ENCODE data around the gene SMARCD2. TPM values are rescaled to one million over a fixed set of nuclear protein-coding genes. Genes with fewer than 3 reads are reported as not detected.
A peak's percentile ranks its signal among the peaks of the same experiment; 100 is the strongest.

SMARCD2 gene
- polyA plus RNA-seq, 1 experiment: 48.8 TPM

- H3K27ac ChIP-seq (ENCODE audit: low read depth, low read length): no peak overlapping the region
- no peak for TF ChIP-seq CTCF (IDR thresholded peaks at IDR 0.05; ENCODE audit: low read depth, low read length)
- DNase-seq (ENCODE audit: low read depth, low spot score): no peak
- ChIA-PET POLR2A (interaction anchor here (1.2 kb wide), 1 partner anchor 64 kb away, joined by 4 read pairs; the partner anchor contains the start of genes CCDC47 and DDX42), CTCF (no interaction called here)
- H3K4me3 ChIP-seq (ENCODE audit: low read depth, low read length): no peak overlapping the region
- H3K27me3 ChIP-seq (ENCODE audit: control insufficient read depth, insufficient read depth, low read length): no peaks in the 10 kb centered on the region
- no peaks in the 10 kb centered on the region; the same call in 1 of the 2 replicates for H3K9me3 ChIP-seq (ENCODE audit: control insufficient read depth, insufficient read depth, low read length)
Observed at GRCh38 chr17:63837480-63837879, 5.0 kb downstream of the SMARCD2 start.

- ChIA-PET POLR2A (no interaction called here), CTCF (no interaction called here)
- no peak for DNase-seq (ENCODE audit: low read depth, low spot score)
- H3K27me3 ChIP-seq (ENCODE audit: control insufficient read depth, insufficient read depth, low read length): no peaks in the 10 kb centered on the region
- H3K4me3 ChIP-seq (ENCODE audit: low read depth, low read length): no peak overlapping the region
- TF ChIP-seq CTCF (IDR thresholded peaks at IDR 0.05; ENCODE audit: low read depth, low read length): no peak
- H3K9me3 ChIP-seq (ENCODE audit: control insufficient read depth, insufficient read depth, low read length): no peaks in the 10 kb centered on the region; the same call in 1 of the 2 replicates
- no peak overlapping the region for H3K27ac ChIP-seq (ENCODE audit: low read depth, low read length)
Observed at GRCh38 chr17:63836811-63837210, 5.7 kb downstream of the SMARCD2 start.

GRCh38 chr17:63835167-63835720 is 7.2 kb downstream of the SMARCD2 start:
- ChIA-PET CTCF (interaction anchor here (0.6 to 1.5 kb wide), 7 partner anchors 9 to 160 kb away, joined by 3 to 11 read pairs (median 3); no protein-coding TSS in a partner anchor), POLR2A (interaction anchor here (0.7 kb wide), 1 partner anchor 48 kb away, joined by 3 read pairs; no protein-coding TSS in a partner anchor)
- Histone ChIP-seq H3K9me3 (ENCODE audit: control insufficient read depth, insufficient read depth, low read length) (no peaks in the 10 kb centered on the region), H3K27ac (ENCODE audit: low read depth, low read length) (no peak overlapping the region), H3K27me3 (ENCODE audit: control insufficient read depth, insufficient read depth, low read length) (no peaks in the 10 kb centered on the region), H3K4me3 (ENCODE audit: low read depth, low read length) (no peak overlapping the region)
- no peak for DNase-seq (ENCODE audit: low read depth, low spot score)
- TF ChIP-seq CTCF (IDR thresholded peaks at IDR 0.05; ENCODE audit: low read depth, low read length): no peak

GRCh38 chr17:63834431-63835166 is 7.9 kb downstream of the SMARCD2 start:
- CTCF ChIA-PET: interaction anchor here (0.6 to 1.5 kb wide), 12 partner anchors 9 to 160 kb away, joined by 3 to 11 read pairs (median 3); no protein-coding TSS in a partner anchor
- no peaks in the 10 kb centered on the region for H3K27me3 ChIP-seq (ENCODE audit: control insufficient read depth, insufficient read depth, low read length)
- H3K4me3 ChIP-seq (ENCODE audit: low read depth, low read length): no peak overlapping the region
- H3K27ac ChIP-seq (ENCODE audit: low read depth, low read length): no peak overlapping the region
- DNase-seq (ENCODE audit: low read depth, low spot score): peak; percentile 48
- peak; percentile 65 for TF ChIP-seq CTCF (IDR thresholded peaks at IDR 0.05; ENCODE audit: low read depth, low read length)
- H3K9me3 ChIP-seq (ENCODE audit: control insufficient read depth, insufficient read depth, low read length): no peaks in the 10 kb centered on the region
- POLR2A ChIA-PET: interaction anchor here (0.7 kb wide), 1 partner anchor 48 kb away, joined by 3 read pairs; no protein-coding TSS in a partner anchor
